Spinal cord (tissue), 10 donors: ENCODE measurements around the gene DESI2. TPM values are rescaled to one million over a fixed set of nuclear protein-coding genes. Genes with fewer than 3 reads are reported as not detected.

Experiments
- DNase-seq, 6 donors: peaks; one replicate each; pipeline versions ENCODE4 v3.0.0 to v3.0.0-alpha.2; 2013 to 2015; ENCODE audit warnings: low spot score in 6 of 6, low read depth in 4 of 6
- H3K27ac ChIP-seq: one replicate; pipeline ENCODE4 v1.5.1; 2013; ENCODE audit warnings: low read depth, low read length, control low read depth
- H3K27me3 ChIP-seq: one replicate; pipeline ENCODE4 v1.6.1; 2013; ENCODE audit warnings: low read length; ENCODE audit not compliant: control insufficient read depth, insufficient read depth
- H3K36me3 ChIP-seq: one replicate; pipeline ENCODE4 v1.6.1; 2013; ENCODE audit warnings: low read length; ENCODE audit not compliant: control insufficient read depth, insufficient read depth
- H3K4me1 ChIP-seq: one replicate; pipeline ENCODE4 v1.6.1; 2013; ENCODE audit warnings: low read length; ENCODE audit not compliant: control insufficient read depth, insufficient read depth
- H3K4me3 ChIP-seq: one replicate; pipeline ENCODE4 v1.5.1; 2013; ENCODE audit warnings: low read depth, low read length, control low read depth
- H3K9me3 ChIP-seq: one replicate; pipeline ENCODE4 v1.6.1; 2013; ENCODE audit warnings: low read length; ENCODE audit not compliant: control insufficient read depth, insufficient read depth
- WGBS: methylation state at CpG from one replicate; pipeline ENCODE4 v1.1.5; 2013; ENCODE audit warnings: missing lambda C conversion rate; ENCODE audit not compliant: insufficient coverage; 5-methylcytosine and 5-hydroxymethylcytosine counted together
- polyA plus RNA-seq, 2 donors: library from polyadenylated mRNA; unstranded; fragments of 120-200 nt; gene quantifications; one replicate each; pipeline ENCODE4 v1.2.1, GENCODE V29; 2013; ENCODE audit not compliant: insufficient read length in 2 of 2
- total RNA-seq, 2 donors: library from RNA; depleted of rRNA in 1 of 2; stranded (reverse); fragments of 120-200 nt in 1 of 2; fragments of >200 nt in 1 of 2; gene quantifications; one replicate each; pipeline versions ENCODE4 v1.2.3 to v1.2.4, GENCODE V29; 2013 to 2014
- donor health status: healthy.

Gene DESI2
- total and polyA plus RNA-seq, 4 donors: 31.9 to 51.8 (median 41.4) TPM

DNA sequence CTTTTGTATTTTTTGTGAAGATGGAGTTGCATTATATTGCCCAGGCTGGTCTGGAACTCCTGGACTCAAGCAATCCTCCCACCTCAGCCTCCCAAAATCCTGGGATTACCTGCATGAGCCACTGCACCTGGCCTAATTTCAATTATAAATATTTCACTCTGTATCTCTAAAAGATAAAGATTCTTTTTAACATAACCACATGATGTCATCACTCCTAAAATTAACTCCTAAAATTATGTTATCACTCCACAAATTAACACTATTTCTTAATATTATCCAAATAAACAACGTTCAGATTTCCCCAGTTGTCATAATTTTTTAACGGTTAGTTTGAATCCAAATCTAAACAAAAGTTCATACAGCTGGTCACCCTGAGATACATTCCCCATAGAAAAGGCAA, 43.0 kb downstream of the DESI2 start:
- H3K4me3 ChIP-seq: no peak overlapping the region
- no peaks in the 10 kb centered on the region for H3K9me3 ChIP-seq
- peaks cover 8% of the 10 kb centered on the region for H3K36me3 ChIP-seq
- no peaks in the 10 kb centered on the region for H3K27me3 ChIP-seq
- H3K4me1 ChIP-seq: no peaks in the 10 kb centered on the region
- no peak for DNase-seq
- WGBS: no CpG with 5 or more reads among the region's 2 CpGs
- H3K27ac ChIP-seq: no peak overlapping the region

- Histone ChIP-seq H3K36me3 (peaks cover 3% of the 10 kb centered on the region), H3K27me3 (no peaks in the 10 kb centered on the region), H3K27ac (no peak overlapping the region), H3K4me1 (no peaks in the 10 kb centered on the region), H3K9me3 (no peaks in the 10 kb centered on the region), H3K4me3 (no peak overlapping the region)
- no peak for DNase-seq
- 93% methylated on average over 4 of the region's 4 CpGs for WGBS
Observed at GRCh38 chr1:244699741-244700140, 46.8 kb downstream of the DESI2 start.

DNA sequence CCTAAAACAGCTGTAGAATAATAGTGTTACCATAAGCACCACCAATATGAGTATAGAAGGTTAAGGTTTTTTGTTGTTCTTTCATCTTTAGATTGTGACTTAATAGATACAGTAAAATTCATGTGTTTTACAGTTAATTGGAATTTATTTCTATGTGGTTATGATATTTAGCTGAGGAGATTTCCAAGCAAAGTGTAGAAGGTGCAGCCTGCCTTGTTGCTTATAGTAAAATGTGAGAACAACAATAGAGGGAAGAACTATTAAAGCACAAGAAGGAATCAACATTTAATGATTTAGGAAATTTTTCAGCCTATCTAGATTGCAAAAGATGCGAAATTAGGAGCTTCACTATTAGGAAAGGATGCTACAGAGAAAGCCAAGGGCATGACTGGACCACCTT, 47.9 kb downstream of the DESI2 start:
- peaks cover 8% of the 10 kb centered on the region for H3K36me3 ChIP-seq
- DNase-seq: no peak
- WGBS: no CpG with 5 or more reads among the region's 1 CpG

GRCh38 chr1:244702620-244703019, 49.7 kb downstream of the DESI2 start:
- H3K36me3 ChIP-seq: peaks cover 8% of the 10 kb centered on the region
- no peak for DNase-seq
- WGBS: no CpG with 5 or more reads among the region's 3 CpGs
- H3K4me1 ChIP-seq: no peaks in the 10 kb centered on the region
- H3K27ac ChIP-seq: no peak overlapping the region
- no peaks in the 10 kb centered on the region for H3K9me3 ChIP-seq
- no peak overlapping the region for H3K4me3 ChIP-seq
- H3K27me3 ChIP-seq: no peaks in the 10 kb centered on the region

More for the DNA sequence above, 47.9 kb downstream of the DESI2 start:
- H3K4me3 ChIP-seq: no peak overlapping the region
- no peak overlapping the region for H3K27ac ChIP-seq
- H3K9me3 ChIP-seq: no peaks in the 10 kb centered on the region
- no peaks in the 10 kb centered on the region for H3K27me3 ChIP-seq
- no peaks in the 10 kb centered on the region for H3K4me1 ChIP-seq

- H3K27ac ChIP-seq: no peak overlapping the region
Observed at GRCh38 chr1:244704107-244704506, 51.2 kb downstream of the DESI2 start.

DNA sequence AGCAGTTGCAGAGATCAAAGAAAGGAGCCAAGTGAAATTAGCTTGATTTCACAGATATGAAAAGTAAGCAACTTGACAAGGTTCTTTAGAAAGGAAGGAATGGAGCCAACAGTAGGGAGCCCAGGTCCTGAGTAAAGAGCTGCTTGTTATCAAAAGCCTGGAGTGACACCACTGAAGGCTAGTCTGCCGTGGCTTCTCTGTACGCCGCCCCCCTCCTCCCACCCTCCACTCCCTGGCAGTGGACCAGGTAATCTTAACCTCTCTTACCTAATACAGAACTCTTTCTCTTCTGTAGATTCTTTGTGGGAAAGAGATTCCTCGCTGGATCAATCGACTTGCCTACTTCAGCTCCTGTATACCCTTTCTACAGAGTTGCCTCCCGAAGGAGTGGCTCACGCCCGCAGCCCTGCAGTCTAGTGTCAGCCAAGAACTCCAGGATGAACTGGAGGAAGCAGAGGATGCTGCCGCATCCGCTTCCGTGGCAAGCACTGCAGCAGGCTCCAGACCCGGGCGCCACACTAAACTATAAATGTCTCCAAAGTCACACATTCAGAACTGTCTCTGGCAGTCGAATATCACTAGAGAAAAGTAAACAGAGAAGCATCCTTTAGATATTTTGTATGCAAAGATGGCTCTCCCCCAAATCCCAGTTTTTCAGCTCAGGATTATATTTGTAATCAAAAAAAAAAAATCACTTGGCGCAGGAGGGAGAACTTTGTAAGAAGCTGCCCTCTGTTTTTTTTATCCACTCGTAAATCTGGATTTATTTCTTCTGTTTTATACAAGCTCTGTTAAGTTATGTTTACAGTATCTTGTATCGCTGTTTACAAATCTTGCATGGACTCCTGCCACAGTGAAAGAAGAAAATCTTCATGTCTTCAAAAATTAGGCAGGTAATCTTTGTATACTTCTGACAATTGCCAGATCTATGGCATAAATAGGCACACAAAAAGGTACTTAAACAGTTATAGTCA, 52.6 kb downstream of the DESI2 start:
- H3K27ac ChIP-seq: no peak overlapping the region
- no peaks in the 10 kb centered on the region for H3K4me1 ChIP-seq
- H3K4me3 ChIP-seq: no peak overlapping the region
- H3K36me3 ChIP-seq: peaks cover 8% of the 10 kb centered on the region
- H3K9me3 ChIP-seq: no peaks in the 10 kb centered on the region
- no peaks in the 10 kb centered on the region for H3K27me3 ChIP-seq
- WGBS: 88% methylated on average over 6 of the region's 17 CpGs
- peak in 1 of 6 donors; percentile 62 for DNase-seq

More at GRCh38 chr1:244704107-244704506, 51.2 kb downstream of the DESI2 start:
- WGBS: 62% methylated on average over 2 of the region's 3 CpGs
- Histone ChIP-seq H3K36me3 (peaks cover 8% of the 10 kb centered on the region), H3K9me3 (no peaks in the 10 kb centered on the region), H3K4me3 (no peak overlapping the region), H3K27me3 (no peaks in the 10 kb centered on the region), H3K4me1 (no peaks in the 10 kb centered on the region)
- DNase-seq: no peak

DNA sequence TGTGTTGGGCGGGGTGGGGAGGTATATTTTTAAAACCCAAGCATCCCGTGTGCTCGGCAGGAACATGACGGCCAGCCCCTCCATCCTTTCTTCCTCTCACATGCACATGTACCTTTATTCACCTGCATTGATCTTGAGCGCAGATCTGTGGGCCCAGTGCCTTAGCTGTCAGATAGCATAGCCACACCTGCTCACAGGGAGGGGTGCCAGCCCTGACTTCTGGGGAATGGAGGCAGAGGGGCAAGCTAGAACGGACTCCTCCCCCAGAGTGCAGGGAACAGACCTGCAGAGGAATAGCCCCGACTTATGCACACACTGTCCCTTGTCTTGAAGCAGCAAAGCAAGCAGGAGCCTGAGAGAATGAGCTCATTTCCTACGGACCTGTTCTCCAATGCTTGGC, 56.1 kb downstream of the DESI2 start:
- H3K27me3 ChIP-seq: no peaks in the 10 kb centered on the region
- no peak overlapping the region for H3K27ac ChIP-seq
- H3K9me3 ChIP-seq: no peaks in the 10 kb centered on the region
- H3K4me3 ChIP-seq: no peak overlapping the region
- peaks cover 6% of the 10 kb centered on the region for H3K36me3 ChIP-seq
- H3K4me1 ChIP-seq: no peaks in the 10 kb centered on the region
- WGBS: 74% methylated on average over 7 of the region's 8 CpGs
- no peak for DNase-seq

DNA sequence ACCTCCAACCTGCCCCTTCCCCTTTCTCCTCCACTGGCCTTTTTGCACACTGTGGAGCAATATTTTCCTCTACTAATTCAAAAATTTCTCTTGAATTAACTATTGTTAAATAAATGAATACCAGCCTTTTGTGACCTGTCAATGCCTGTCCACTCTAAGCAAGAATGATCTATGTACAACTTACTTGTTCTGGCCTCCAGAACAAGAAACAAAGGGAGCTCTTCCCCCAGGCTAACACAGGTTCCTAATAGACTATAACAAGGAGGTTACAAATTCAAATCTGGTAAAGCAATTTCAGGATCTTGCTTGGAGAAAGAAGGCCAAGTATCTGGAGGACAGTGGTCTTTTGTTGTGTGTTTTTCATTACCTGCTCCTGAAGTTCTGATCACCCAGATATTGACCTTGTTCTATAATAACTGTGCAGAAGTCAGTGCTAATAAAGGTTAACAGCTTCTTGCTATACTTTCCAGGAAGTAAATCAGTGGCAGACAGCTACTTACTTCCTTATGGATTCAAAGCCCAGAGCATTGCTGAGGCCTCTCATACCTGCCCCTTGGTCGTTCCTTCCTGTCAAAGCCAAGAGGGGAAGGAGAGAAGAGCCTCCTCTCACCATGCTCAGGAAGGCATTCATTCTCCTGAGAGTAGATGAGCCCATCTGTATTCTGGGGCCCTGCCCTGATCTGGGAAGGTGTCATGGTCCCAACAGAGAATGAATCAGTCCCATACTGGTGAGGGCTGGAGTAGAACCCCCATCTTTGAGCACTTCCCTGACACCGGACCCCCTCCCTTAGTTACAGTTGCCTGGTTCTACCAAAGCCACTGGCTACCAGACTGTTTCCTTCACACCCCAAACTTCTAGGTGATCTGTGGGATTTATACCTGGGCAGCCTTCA, 56.8 kb downstream of the DESI2 start:
- 80% methylated on average over 1 of the region's 2 CpGs for WGBS

GRCh38 chr1:244710474-244711062, 57.6 kb downstream of the DESI2 start:
- Histone ChIP-seq H3K27me3 (no peaks in the 10 kb centered on the region), H3K27ac (no peak overlapping the region), H3K36me3 (peaks cover 1% of the 10 kb centered on the region), H3K4me3 (no peak overlapping the region), H3K4me1 (no peaks in the 10 kb centered on the region), H3K9me3 (no peaks in the 10 kb centered on the region)
- no CpG with 5 or more reads among the region's 2 CpGs for WGBS
- peak in 2 of 6 donors; percentile 11 to 49 for DNase-seq

More for the DNA sequence above, 56.8 kb downstream of the DESI2 start:
- Histone ChIP-seq H3K36me3 (peaks cover 6% of the 10 kb centered on the region), H3K27ac (no peak overlapping the region), H3K4me1 (no peaks in the 10 kb centered on the region), H3K9me3 (no peaks in the 10 kb centered on the region), H3K27me3 (no peaks in the 10 kb centered on the region), H3K4me3 (no peak overlapping the region)
- DNase-seq: no peak
